Measurements from ENCODE around the gene PDE8B.

Gene PDE8B

DNA sequence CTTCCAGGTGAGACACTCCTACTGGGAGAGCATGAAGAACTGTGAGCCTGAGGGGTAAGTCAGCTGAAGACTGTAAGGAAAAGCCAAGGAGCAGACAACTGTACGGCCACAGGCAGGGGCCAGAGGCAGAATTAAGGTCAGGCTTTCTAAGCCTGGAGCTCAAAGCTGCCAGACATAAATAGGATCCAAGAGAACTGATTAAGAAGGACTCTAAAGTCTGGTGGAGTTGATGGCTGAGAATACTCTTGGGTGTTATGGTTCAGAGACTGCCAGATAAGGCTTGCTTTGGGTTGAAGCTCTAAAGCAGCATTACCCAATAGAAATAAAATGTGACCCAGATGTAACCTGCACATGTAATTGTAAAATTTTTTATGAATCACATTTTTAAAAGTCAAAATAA lies 12.2 kb downstream of the PDE8B start:
- no peaks in the 10 kb centered on the region for H3K79me2 ChIP-seq (ENCODE audit: insufficient read depth, low read length)
- no peaks in the 10 kb centered on the region for H3K27me3 ChIP-seq (ENCODE audit: insufficient read depth, low read length)
- H4K20me1 ChIP-seq (ENCODE audit: insufficient read depth, low read length) = no peaks in the 10 kb centered on the region
- no peak overlapping the region for H3K9ac ChIP-seq (ENCODE audit: low read length)
- H3K9me2 ChIP-seq (ENCODE audit: low read depth, low read length) = no peaks in the 10 kb centered on the region
- no peak overlapping the region for H3K27ac ChIP-seq (ENCODE audit: low read depth, low read length, poor library complexity, severe bottlenecking)
- H3F3A ChIP-seq (ENCODE audit: insufficient read depth, low read length) = no peaks in the 10 kb centered on the region
- no peaks in the 10 kb centered on the region for H3K9me3 ChIP-seq (ENCODE audit: low read length)
- TF ChIP-seq EZH2 (IDR thresholded peaks at IDR 0.05; ENCODE audit: borderline replicate concordance, low read length) = no peak
- TF ChIP-seq, protein P1, sequence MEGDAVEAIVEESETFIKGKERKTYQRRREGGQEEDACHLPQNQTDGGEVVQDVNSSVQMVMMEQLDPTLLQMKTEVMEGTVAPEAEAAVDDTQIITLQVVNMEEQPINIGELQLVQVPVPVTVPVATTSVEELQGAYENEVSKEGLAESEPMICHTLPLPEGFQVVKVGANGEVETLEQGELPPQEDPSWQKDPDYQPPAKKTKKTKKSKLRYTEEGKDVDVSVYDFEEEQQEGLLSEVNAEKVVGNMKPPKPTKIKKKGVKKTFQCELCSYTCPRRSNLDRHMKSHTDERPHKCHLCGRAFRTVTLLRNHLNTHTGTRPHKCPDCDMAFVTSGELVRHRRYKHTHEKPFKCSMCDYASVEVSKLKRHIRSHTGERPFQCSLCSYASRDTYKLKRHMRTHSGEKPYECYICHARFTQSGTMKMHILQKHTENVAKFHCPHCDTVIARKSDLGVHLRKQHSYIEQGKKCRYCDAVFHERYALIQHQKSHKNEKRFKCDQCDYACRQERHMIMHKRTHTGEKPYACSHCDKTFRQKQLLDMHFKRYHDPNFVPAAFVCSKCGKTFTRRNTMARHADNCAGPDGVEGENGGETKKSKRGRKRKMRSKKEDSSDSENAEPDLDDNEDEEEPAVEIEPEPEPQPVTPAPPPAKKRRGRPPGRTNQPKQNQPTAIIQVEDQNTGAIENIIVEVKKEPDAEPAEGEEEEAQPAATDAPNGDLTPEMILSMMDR (IDR thresholded peaks at IDR 0.05; ENCODE audit: low read length) = no peak
- no peak overlapping the region for H2AFZ ChIP-seq (ENCODE audit: low read length)
- H3K4me2 ChIP-seq (ENCODE audit: low read length) = no peak overlapping the region
- H3K4me3 ChIP-seq (ENCODE audit: low read depth, low read length, poor library complexity, severe bottlenecking) = no peak overlapping the region
- no peaks in the 10 kb centered on the region for H3K36me3 ChIP-seq (ENCODE audit: insufficient read depth, low read length)
- H3K4me1 ChIP-seq (ENCODE audit: insufficient read depth, low read length, severe bottlenecking) = no peaks in the 10 kb centered on the region

DNA sequence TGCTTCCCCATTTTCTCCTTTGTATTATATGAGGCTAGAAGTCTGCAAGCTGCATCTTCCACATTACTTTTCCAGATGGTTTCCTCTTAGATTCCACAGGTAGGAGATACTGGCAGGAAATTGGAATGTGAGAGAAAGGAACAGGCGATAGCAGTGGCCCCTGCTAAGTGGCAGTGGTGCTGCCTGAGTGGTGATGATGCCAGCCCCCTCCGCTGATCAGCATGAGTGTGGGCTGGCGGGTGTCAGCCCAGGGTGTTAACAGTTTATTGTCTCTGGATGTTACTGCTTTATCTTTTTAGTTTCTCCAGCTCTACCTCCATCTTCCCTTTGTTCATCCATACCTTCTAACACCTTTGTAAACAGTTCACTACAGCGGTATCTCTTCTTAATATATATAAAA lies 13.2 kb downstream of the PDE8B start:
- no peaks in the 10 kb centered on the region for H3K36me3 ChIP-seq (ENCODE audit: insufficient read depth, low read length)
- TF ChIP-seq, protein P1 (IDR thresholded peaks at IDR 0.05; ENCODE audit: low read length) = no peak
- no peak for TF ChIP-seq EZH2 (IDR thresholded peaks at IDR 0.05; ENCODE audit: borderline replicate concordance, low read length)
- no peaks in the 10 kb centered on the region for H4K20me1 ChIP-seq (ENCODE audit: insufficient read depth, low read length)
- H3K27me3 ChIP-seq (ENCODE audit: insufficient read depth, low read length) = no peaks in the 10 kb centered on the region
- no peak overlapping the region for H3K9ac ChIP-seq (ENCODE audit: low read length)
- H3K27ac ChIP-seq (ENCODE audit: low read depth, low read length, poor library complexity, severe bottlenecking) = no peak overlapping the region
- H3K4me3 ChIP-seq (ENCODE audit: low read depth, low read length, poor library complexity, severe bottlenecking) = no peak overlapping the region
- H2AFZ ChIP-seq (ENCODE audit: low read length) = no peak overlapping the region
- H3K4me1 ChIP-seq (ENCODE audit: insufficient read depth, low read length, severe bottlenecking) = no peaks in the 10 kb centered on the region
- H3F3A ChIP-seq (ENCODE audit: insufficient read depth, low read length) = no peaks in the 10 kb centered on the region
- no peaks in the 10 kb centered on the region for H3K9me2 ChIP-seq (ENCODE audit: low read depth, low read length)
- H3K4me2 ChIP-seq (ENCODE audit: low read length) = no peak overlapping the region
- H3K79me2 ChIP-seq (ENCODE audit: insufficient read depth, low read length) = no peaks in the 10 kb centered on the region
- H3K9me3 ChIP-seq (ENCODE audit: low read length) = no peaks in the 10 kb centered on the region

DNA sequence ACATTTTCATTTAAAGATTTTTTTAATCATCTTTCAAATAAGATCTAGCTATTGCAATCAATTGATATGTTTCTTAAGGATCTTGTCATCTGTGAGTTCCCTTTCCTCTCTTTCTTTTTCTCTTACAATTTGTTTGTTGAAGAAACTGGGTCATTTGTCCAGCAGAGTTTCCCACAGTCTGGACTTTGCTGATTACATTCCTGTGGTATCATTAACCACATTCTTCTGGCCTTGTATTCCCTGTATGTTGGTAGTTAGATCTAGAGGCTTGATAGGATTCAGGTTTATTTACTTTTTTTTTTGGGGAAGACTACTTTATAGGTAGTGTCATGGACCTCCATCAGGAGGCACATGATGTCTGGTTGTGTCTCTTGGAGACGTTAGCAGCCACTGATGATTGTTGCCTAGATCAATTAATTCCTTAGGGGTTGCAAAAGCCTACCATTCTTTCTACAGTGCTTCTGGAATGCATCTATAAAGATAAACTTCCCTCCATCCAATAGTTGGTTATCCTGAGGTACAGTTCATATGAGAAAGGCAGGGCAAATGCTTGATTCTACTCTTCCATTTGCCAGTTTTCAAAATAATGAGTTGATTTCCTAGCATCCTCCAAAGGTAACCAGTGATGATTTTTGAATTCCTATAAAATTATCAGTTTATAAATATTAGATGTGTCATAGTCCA lies 14.3 kb downstream of the PDE8B start:
- no peaks in the 10 kb centered on the region for H4K20me1 ChIP-seq (ENCODE audit: insufficient read depth, low read length)
- H3K4me3 ChIP-seq (ENCODE audit: low read depth, low read length, poor library complexity, severe bottlenecking) = no peak overlapping the region
- no peak overlapping the region for H2AFZ ChIP-seq (ENCODE audit: low read length)
- H3K27ac ChIP-seq (ENCODE audit: low read depth, low read length, poor library complexity, severe bottlenecking) = no peak overlapping the region
- no peaks in the 10 kb centered on the region for H3K4me1 ChIP-seq (ENCODE audit: insufficient read depth, low read length, severe bottlenecking)
- no peak for TF ChIP-seq EZH2 (IDR thresholded peaks at IDR 0.05; ENCODE audit: borderline replicate concordance, low read length)
- TF ChIP-seq, protein P1 (IDR thresholded peaks at IDR 0.05; ENCODE audit: low read length) = no peak
- no peak overlapping the region for H3K4me2 ChIP-seq (ENCODE audit: low read length)
- H3K79me2 ChIP-seq (ENCODE audit: insufficient read depth, low read length) = no peaks in the 10 kb centered on the region
- H3K27me3 ChIP-seq (ENCODE audit: insufficient read depth, low read length) = no peaks in the 10 kb centered on the region
- no peaks in the 10 kb centered on the region for H3K9me2 ChIP-seq (ENCODE audit: low read depth, low read length)
- H3K9me3 ChIP-seq (ENCODE audit: low read length) = no peaks in the 10 kb centered on the region
- no peaks in the 10 kb centered on the region for H3F3A ChIP-seq (ENCODE audit: insufficient read depth, low read length)
- no peak overlapping the region for H3K9ac ChIP-seq (ENCODE audit: low read length)
- H3K36me3 ChIP-seq (ENCODE audit: insufficient read depth, low read length) = no peaks in the 10 kb centered on the region
